Measurements from ENCODE around the gene LRBA.
"Not testable (repeated sequence)": the region's sequence is repeated elsewhere in the genome, so short reads cannot be mapped to it uniquely, and the experiment has no call there.

LRBA gene

DNA sequence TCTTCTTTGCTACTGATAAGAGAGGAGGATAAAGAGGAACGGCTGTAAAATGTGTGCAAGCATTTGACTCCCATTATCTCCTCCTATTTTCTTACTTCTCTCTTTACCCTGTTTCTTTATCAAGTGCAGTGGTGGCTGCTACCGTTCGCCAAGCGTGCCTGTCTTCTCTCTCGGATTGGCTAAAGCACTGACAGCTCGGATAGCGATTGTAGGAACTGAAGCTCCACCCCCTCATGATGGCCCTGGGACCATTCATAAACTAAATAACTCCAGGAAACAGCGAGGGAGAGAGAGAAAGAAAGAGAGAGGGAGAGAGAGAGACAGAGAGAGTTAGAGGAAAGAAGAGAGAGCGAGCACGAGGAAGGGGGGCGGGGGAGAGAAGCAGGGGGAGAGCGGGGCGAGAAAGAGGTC is 433.4 kb downstream of the LRBA start:
- DNase-seq, result no peak

DNA sequence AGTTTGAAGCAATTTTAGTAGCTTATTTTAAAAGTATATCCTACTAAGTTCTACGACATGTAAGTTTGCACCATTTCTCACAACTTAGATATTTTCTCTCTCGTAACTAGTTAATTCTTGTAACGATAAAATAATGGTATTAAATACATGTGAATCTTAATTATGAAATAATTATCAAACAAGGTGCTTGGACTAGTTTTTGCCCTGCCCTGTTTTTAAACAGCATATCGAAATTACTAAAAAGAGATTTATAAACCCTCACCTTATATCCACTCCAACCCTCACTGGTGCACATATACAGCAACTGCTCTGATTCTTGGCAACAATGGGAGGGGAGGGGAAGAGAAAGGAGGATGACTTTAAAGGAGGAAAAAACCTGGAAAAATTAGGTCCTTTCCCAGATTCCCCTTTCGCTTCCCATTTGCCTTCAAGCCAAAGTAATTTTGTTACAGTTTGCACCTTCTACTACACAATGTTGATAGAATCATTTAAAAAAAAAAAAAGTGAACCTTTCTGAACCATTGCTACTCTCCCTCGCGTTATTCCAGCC is 434.0 kb downstream of the LRBA start:
- no peak for DNase-seq

DNA sequence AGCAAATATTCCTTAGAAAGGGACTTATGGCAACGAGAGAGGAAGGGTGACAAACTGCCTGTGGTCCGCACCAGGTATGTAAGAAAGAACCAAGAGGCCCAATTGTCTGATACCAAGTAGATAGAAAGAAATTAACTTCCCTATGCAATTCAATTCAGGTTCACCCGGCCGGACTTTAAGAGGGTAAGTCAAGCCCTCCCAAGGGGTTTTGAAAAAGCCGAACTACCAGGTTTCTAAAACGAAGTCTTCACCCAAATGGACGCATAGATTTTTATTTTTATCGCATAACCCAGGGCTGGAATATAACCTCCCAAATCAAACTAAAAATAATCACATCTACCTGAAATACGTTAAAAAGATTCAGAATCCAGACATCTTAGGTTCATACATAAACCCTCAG is 434.8 kb downstream of the LRBA start:
- DNase-seq, result no peak

DNA sequence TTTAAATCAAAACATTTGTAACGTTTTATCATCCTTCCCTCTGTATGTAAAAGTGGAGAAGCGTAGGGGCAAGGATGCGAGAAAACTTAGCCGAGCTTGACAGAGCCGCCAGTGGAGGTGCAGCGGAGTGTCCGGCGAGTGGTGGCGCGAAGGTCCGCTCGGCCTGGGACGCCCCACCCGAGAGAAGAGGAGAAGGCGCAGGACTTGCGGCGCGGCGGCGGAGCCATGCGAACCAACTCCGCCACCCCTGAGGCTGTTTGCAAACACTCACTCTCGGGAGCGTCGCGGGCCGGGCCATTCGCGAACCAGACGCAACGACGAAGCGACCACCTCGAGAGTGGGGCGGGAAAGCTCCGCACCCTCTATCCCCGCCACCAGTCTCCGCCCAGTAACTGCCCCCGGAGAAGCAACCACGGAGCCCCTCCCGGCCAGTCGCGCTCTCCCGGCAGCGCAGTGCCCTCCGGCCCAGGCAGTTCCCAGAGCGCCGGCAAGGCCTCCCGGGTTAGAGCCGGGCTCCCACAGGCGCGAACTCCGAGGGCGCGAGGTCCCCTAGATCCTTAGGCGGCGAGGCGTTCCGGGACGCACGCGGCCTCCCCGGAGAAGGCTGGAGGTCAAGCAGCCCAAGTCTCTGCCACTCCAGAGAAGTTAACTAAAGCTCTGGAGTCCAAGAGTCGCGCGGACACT is 435.4 kb downstream of the LRBA start:
- no peak for DNase-seq

DNA sequence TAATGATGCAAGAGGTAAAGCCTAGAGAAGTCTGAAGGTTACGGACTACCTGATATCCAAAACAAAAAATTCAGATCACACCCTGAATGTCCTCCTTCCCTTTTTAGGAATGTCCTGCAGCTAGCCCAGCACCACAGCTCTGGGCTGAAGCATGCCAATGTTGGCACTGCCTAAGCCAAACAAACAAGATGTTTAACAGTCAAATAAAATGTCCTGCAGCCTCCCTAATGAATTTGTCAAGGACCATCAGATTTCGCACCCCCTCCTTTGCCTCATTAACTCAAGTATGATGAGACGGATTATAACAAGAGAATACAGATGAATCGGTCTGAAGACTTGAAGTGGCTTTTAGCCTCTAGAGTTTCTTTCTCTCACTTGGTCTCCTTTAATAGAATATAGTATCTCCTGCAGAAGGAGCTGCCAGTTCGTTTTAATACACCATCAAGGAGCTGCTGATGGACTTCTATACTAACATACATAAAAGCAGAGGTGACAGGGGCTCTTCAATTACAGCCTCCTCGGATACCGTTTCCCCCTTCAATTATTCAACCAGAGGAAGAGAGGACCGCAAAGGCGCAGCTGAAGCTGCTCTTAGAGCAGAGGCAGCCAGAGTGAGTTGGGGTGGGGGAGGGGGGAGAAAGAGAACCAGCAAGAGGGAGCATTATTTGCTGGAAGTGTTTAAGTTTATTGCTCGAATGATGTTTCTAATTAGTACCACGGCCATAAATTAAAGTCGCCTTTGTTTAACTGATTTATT is 436.2 kb downstream of the LRBA start:
- DNase-seq, result no peak

DNA sequence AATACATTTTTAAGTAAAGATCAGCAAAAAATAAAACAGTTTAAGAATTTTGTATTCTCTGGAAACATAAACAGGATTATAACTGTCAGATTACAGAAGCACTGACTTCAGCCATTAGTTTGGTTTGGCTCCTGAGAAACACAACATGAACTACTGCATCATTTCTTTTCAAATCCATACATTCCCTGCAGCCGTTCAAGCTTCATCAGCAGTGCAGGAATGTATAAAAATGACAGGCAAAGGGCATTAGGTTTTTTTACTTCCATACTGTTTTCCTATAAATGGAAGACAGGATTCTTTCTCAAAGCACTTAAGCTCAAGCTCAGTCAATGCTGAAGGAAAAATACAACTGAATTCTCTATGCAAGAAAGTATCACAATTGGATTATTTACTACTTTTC is 437.3 kb downstream of the LRBA start:
- DNase-seq, result no peak

DNA sequence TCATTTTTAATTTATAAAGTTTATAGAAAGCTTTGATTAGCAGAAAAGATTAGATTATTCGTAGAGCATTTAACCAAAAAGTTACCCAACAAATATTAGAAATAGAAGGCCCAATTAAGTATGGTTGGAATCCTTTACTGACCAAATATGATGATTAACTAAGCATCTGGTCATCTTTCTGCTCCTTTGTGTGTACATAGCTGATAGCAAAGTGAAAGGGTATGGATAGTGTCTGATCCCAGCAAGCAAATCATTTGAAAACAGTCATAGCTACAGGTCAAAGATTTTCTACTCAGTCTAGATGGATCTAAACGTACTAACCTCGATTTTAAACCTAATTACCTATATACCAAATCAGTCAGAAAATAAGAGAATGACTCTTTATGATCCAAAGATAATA is 440.4 kb downstream of the LRBA start:
- DNase-seq, result no peak

DNA sequence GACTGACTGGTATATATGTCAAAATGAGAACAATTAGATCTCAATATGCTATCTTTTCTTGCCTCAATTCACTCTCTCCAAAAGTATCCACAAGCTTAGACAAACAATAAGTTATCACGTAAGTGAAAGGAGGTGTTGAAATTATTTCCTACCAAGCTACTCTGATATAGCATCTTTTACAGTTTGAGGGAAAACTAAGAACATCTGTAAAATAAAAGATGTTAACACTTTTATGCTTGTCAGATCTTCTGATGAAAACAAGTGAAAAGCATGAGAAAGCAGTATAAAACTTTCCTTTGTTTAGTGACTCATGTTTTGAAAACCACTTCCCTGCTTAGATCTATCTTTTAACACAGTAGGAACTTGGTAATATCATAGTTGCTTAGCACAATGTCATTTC is 441.6 kb downstream of the LRBA start:
- no peak for DNase-seq

DNA sequence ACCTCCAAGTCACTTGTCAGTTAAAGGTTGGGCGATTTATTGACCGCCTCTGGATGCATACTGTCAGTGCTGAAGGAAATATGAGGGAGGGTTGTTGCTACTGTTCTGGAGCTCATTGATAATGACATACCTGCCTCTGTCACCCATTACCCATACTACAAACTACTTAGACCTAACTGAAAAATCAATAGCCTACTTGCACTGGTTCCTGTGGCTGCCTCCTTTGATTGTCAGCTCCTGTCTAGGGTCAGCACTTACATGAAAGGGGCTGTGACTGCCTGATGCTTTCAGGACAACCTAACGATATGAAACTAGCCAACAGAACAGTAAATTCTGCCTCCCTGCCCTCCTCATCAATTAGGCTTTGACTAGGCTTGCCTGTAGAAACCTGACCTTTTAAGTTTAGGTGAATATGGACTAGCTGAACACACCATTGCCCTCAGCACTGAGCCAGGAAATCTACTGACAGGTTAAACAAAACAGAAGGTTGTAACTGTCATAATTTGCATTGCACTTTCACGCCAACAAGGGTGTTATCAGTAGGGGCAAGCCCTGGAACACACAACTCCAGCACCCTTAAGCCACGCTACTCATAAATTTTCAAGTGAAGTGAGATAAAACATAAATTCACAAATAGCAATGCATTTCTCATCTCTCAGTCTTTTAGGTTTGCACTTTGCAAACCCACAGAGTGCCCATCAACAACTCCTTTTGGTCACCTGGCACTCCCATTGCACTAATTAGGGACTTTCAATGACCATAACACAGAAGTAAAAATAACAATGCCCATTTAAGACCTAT is 442.2 kb downstream of the LRBA start:
- no peak for DNase-seq

DNA sequence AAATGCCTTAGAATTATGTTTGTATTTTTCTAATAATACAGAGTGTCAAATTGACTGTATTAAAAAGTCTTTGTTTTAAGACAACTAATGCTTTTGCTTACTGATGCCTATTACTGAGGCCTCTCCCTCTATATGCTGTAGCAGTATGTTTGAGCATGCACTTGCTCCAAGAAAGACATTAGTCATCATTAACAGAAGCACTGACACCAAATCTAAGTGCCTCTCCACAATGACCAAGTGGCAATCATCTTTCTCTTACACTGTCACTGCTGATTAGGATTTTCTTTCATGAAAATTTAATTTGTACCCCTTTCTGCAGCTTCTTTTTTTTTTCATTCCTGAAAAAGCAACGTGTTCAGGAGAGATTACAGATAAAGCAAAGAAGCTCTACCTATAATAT is 444.2 kb downstream of the LRBA start:
- DNase-seq, result no peak

DNA sequence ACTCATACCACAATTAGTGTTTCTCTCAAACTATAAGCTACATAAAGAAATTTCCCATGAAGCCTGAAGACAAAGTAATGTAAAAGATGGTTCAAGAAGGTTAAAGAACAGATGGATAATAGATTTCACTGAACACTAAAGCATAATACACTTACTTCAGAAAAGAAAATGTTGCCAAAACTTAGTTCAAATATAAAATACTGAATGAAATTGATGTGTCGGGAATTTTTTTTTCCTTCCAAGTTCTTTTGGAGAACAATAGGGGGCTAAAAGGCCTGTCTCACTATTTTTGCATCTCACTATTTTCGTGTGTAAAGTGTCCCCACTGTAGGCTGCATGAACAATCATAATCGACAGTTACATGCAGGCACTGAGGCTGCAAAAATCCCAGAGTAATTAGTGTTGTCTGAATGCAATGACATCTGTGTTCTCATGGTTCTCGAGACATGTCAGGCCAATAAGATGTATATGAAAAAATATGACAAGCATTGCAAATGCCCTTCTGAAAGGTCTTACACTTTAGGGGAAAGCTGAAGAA is 445.0 kb downstream of the LRBA start:
- DNase-seq, result no peak

DNA sequence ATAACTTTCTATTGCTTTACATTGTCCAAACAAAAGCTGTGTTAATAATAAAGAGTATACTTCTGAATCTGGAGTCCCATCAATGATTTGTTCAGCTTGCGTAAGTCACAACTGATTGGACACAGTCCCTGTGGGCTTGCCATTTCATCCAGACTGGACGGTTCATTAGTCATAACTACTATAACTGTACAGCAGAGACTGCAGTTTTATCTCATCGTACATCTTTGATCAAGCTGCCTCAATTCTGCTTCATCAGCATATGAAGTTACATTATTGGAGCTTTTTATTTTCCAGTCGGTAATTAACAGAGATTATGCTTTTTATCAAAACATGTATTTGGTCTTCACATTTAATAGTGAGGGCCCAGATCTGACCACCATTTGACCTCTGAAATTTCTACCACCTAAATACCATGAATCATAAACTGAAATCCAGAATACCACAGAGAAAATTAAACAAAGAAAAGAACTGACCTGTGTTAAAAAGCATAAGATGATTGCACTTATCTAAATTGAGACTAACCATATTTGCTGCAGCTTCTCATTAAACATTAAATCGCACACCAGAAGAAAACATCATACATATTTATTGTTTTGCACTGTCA is 445.6 kb downstream of the LRBA start:
- DNase-seq, result no peak

DNA sequence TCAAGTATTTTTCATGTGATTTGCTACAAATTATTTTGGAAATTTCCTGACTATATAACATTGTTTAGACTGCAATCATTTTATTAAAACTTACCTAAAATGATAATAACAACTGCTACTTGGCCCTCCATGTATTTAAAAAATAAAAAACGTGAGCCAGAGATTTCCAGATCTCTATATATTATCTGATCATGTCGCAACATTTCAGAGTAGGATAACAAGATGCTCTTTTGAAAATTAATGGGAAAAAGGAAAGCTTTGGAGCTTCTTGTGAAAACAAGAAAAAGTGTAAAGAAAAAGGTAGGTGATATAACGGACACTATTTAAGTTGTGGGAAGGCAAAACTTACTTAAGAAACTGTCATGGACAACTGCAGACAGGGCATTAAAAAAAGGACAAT is 448.0 kb downstream of the LRBA start:
- DNase-seq, result no peak

DNA sequence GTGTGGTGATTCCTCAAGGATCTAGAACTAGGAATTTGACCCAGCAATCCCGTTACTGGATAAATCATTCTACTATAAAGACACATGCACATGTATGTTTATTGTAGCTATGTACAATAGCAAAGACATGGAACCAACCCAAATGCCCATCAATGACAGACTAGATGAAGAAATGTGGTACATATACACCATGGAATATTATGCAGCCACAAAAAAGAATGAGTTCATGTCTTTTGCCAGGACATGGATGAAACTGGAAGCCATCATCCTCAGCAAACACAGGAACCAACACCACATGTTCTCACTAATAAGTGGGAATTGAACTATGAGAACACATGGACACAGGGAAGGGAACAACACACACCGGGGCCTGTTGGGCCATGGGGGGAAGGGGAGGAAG is 450.1 kb downstream of the LRBA start:
- not testable (repeated sequence) for DNase-seq

DNA sequence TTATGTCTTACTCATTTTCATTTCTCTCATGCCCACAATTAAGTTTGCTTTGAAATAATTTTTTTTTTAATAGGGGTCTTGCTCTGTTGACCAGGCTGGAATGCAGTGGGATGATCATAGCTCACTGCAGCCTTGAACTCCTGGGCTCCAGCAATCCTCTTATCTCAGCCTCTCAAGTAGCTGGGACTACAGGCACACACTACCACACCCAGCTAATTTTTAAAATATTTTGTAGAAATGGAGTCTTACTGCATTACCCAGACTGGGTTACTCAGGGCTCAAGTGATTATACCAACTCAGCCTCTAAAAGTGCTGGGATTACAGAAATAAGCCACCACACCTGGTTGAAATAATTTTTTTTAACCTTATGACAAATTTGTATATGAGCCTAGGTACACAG is 452.3 kb downstream of the LRBA start:
- DNase-seq, result no peak

DNA sequence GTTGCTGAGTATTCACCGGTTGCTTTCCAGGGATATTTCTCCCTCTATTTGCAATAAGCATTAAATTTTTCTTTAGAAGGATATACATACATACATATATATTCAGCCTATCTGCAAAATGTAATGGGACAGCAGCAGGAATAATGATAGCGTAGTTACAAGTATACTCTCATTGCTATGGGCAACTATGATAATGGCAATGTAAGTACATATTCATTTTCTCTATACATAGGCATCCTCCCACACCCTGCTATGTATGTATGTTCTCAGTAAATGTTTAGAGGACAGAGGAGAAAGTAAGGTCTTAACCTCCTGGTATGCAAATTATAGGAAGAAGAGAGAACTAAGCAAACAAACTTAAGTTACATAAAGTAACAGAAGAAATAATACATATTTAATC is 452.8 kb downstream of the LRBA start:
- no peak for DNase-seq

DNA sequence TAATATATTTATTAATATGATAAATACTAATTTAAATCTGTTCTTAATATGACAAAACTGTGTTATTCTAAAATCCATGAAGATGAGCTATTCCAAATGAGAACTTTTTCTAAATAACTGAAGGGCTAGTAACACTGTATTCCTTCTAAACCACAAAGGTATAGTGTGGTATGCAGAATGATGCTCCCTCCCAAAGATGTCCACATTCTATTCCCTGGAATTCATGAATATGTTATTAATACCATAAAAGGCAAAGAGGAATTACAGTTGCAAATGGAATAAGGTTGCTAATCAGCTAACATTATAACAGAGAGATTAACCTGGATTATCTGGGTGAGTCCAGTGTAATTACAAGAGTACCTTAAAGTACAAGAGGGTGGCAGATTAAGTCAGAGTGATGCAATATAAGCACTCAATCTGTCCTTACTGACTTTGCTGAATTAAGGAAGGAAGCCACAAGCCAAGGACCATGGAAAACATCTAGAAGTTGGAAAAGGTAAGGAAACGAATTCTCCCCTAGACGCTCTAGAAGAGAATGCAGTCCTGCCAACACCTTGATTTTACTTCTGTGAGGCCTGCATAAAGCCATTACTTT is 453.8 kb downstream of the LRBA start:
- DNase-seq, result no peak

DNA sequence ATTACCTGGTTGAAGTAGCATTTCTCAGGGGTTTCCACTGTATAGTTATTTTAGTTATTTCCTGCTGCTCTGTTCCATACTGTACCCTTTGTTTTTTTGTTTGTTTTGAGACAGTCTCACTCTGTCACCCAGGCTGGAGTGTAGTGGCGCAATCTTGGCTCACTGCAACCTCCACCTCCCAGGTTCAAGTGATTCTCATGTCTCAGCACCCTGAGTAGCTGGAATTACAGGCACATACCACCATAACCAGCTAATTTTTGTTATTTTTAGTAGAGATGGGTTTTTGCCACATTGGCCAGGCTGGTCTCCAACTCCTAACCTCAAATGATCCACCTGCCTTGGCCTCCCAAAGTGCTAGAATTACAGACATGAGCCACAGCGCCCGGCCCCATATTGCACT is 457.3 kb downstream of the LRBA start:
- DNase-seq, result not testable (repeated sequence)

DNA sequence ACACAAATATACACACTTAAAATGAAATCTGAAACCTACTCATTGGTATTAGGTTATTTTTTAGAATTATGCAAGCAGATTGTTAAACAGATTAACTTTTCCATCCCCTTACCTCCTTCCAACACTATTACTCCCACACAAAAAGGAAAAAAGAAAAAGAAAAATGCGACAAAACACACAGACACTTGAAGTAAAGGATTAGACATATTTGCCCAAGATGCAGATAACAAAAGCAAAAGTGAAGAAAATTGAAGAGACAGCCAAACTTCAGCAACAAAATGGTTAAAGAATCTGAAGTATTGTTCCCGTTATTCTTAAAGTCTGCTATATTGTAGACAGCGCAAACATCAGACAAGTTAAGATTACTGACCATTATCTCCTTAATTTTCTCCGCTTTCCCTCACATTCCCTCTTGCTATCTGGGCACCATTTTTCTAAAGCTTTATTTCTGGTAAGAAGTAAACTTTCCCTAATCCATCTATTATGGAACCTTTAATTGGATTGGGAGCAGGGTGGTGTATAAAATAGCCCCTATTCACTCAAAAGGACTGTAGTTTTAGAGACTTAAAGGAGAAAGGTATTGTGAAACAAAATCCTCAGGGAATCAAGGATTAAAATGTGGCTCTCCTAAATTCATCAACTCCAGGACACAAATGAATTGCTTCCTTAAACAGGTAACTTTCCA is 467.8 kb downstream of the LRBA start:
- DNase-seq, result no peak

DNA sequence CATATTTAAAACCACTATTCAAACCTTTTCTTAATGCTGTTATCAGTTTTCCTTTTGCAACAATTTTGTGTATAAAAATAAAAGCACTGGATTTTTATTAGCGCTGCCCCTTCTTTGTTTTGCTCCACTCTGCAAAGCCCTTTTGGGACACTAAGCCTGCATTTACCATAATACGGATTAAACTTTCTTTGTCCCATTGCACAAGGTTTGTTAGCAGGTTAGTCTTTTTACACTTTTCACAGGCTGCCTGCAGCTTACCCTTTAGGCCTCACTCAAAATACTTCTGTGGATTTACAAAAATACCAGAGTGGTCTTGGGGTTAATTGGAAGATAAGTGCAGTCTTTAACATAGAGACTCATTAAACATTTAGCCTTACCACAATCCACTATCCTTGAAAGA is 468.8 kb downstream of the LRBA start:
- no peak for DNase-seq

DNA sequence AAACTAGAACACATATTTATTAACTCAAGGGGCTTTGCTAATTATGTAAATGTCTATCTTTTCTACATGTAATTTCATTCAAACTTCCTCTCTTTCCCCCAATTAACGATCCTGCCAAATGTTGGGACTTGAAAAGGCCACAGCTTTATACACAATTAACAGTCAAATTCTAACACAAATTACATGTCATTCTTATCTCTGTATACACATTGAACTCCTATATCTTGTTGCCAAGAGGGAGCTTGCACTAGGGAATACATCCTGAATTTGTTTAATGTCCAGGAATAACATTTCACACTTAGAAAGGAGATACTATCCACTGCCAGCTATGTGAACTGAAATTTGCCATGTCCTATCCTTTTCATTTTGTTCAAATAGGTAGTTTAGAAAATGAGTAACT is 472.0 kb downstream of the LRBA start:
- DNase-seq, result no peak

DNA sequence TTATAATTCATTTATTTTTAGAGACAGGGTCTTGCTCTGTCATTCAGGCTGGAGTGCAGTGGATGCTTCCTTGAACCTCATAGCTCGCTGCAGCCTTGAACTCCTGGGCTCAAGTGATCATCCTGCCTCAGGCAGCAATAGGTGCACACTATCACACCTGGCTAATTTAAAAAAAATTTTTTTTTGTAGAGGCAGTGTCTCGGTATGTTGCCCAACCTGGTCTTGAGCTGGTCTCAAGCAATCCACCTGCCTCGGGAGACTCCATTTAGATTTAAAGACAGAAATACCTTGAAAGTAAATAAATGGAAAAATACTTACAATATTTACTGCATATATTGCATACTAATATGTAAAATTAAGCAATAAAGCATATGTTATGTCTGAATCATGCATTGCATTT is 473.4 kb downstream of the LRBA start:
- no peak for DNase-seq

Data from GF-D8 (cell line).